ENCODE data around the gene IPO4.

IPO4 gene

GRCh38 chr14:24151404-24152080 is 37.1 kb downstream of the IPO4 start:
- no peak for DNase-seq (ENCODE audit: low read depth)
- TF ChIP-seq CTCF (IDR thresholded peaks at IDR 0.05; ENCODE audit: control insufficient read depth, insufficient read depth, low read depth, low read length, missing control alignments): no peak
- H3K4me3 ChIP-seq (ENCODE audit: control insufficient read depth, low read depth, low read length): no peak overlapping the region

- H3K4me3 ChIP-seq (ENCODE audit: control insufficient read depth, low read depth, low read length): no peak overlapping the region
- no peak for DNase-seq (ENCODE audit: low read depth)
- TF ChIP-seq CTCF (IDR thresholded peaks at IDR 0.05; ENCODE audit: control insufficient read depth, insufficient read depth, low read depth, low read length, missing control alignments): no peak
Measured at GRCh38 chr14:24150993-24151392, 37.6 kb downstream of the IPO4 start.

- H3K4me3 ChIP-seq (ENCODE audit: control insufficient read depth, low read depth, low read length): no peak overlapping the region
- TF ChIP-seq CTCF (IDR thresholded peaks at IDR 0.05; ENCODE audit: control insufficient read depth, insufficient read depth, low read depth, low read length, missing control alignments): no peak
Measured at GRCh38 chr14:24150567-24150966, 38.0 kb downstream of the IPO4 start.

DNA sequence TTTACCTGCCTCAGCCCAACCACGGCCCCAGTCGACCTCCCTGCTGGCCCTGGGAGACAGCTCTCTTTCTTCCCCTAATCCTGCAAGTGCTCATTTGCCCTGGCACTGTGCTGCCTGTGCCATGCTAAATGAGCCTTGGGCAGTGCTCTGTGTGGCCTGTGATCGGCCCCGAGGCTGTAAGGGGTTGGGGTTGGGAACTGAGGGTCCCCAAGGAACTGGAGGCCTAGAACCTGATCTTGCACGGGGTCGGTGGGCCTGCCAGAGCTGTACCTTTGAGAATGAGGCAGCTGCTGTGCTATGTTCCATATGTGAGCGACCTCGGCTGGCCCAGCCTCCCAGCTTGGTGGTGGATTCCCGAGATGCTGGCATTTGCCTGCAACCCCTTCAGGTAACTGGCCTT is 38.6 kb downstream of the IPO4 start:
- no peak overlapping the region for H3K4me3 ChIP-seq (ENCODE audit: control insufficient read depth, low read depth, low read length)
- no peak for DNase-seq (ENCODE audit: low read depth)
- TF ChIP-seq CTCF (IDR thresholded peaks at IDR 0.05; ENCODE audit: control insufficient read depth, insufficient read depth, low read depth, low read length, missing control alignments): no peak

More at GRCh38 chr14:24150567-24150966, 38.0 kb downstream of the IPO4 start:
- no peak for DNase-seq (ENCODE audit: low read depth)

DNA sequence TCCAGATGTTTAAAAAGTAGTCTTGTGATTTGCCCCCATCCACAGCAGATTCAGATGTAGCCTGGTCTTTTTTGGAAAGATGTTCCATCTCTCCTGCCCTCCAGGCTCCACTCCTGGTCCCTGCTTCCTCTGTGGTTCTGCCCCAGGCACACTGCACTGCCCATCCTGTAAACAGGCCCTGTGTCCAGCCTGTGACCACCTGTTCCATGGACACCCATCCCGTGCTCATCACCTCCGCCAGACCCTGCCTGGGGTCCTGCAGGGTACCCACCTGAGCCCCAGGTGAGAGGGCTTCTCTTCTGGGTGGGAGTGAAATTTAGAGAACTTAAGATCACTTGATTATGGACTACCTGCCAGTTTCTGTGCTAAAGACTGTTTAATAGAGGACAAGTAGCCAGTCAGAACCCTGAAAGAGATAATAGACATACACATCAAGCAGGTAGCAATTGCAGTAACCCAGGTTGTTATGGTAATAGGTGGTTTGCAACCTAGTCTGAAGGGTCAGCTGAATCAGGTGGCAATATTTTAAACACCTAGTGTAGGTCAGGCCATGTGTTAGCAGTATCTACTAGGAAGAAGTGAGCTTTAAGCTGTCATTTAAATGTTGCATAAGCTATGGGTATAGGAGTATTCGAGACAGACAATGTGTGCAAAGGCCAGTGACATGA is 39.2 kb downstream of the IPO4 start:
- no peak for DNase-seq (ENCODE audit: low read depth)
- TF ChIP-seq CTCF (IDR thresholded peaks at IDR 0.05; ENCODE audit: control insufficient read depth, insufficient read depth, low read depth, low read length, missing control alignments): no peak
- no peak overlapping the region for H3K4me3 ChIP-seq (ENCODE audit: control insufficient read depth, low read depth, low read length)

DNA sequence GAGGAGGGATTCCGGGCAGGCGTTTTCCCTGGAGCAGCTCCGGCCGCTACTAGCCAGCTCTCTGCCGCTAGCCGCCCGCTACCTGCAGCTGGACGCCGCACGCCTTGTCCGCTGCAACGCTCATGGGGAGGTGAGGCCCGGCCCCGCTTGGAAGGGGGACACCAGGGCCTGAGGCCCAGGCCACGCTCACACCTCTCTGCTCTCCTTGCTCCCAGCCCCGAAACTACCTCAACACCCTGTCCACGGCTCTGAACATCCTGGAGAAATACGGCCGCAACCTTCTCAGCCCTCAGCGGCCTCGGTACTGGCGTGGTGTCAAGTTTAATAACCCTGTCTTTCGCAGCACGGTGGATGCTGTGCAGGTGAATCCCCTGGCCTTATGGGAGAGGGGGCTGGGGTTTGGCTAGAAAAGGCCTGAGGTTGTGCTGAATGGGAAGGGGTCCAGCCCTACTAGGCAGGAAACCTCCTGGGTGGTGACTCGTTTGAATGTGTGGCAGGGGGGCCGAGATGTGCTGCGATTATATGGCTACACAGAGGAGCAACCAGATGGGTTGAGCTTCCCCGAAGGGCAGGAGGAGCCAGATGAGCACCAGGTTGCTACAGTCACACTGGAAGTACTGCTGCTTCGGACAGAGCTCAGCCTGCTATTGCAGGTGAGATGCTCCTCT is 40.7 kb downstream of the IPO4 start:
- no peak for DNase-seq (ENCODE audit: low read depth)
- H3K4me3 ChIP-seq (ENCODE audit: control insufficient read depth, low read depth, low read length): peak overlapping the region; percentile 93
- no peak for TF ChIP-seq CTCF (IDR thresholded peaks at IDR 0.05; ENCODE audit: control insufficient read depth, insufficient read depth, low read depth, low read length, missing control alignments)

All from AG09309 (cell line).